ENCODE data around the gene TWIST2.

The TWIST2 gene

DNA sequence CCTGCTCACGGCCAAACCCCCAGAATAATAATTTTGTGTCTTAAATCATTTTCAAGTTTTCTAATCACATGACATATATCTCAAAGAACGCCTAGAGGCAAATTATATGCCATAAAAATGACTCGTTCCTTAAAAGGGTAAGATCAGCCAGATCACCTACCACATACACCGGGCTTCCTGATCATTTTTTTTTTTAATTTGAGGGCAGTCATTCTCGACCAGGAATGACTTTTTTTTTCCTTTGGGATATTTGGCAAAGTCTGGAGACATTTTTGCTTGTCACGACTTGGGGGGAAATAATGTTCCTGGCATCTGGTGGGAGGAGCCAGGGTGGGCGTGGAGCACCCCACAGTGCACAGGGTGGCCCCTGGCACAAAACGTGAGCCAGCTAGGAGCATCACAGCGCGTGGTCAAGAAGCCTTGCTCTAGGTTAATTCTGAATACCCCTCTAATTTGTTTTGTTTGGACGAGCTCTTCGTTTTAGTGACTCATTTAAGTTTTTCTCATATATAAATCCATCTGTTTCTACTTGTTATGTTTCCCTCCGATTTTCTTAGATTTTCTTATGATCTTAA is 94.9 kb downstream of the TWIST2 start:
- DNase-seq, result no peak

- no peak for DNase-seq
Measured at GRCh38 chr2:238943338-238944067, 95.6 kb downstream of the TWIST2 start.

- DNase-seq, result no peak
Measured at GRCh38 chr2:238945433-238946150, 97.7 kb downstream of the TWIST2 start.

DNA sequence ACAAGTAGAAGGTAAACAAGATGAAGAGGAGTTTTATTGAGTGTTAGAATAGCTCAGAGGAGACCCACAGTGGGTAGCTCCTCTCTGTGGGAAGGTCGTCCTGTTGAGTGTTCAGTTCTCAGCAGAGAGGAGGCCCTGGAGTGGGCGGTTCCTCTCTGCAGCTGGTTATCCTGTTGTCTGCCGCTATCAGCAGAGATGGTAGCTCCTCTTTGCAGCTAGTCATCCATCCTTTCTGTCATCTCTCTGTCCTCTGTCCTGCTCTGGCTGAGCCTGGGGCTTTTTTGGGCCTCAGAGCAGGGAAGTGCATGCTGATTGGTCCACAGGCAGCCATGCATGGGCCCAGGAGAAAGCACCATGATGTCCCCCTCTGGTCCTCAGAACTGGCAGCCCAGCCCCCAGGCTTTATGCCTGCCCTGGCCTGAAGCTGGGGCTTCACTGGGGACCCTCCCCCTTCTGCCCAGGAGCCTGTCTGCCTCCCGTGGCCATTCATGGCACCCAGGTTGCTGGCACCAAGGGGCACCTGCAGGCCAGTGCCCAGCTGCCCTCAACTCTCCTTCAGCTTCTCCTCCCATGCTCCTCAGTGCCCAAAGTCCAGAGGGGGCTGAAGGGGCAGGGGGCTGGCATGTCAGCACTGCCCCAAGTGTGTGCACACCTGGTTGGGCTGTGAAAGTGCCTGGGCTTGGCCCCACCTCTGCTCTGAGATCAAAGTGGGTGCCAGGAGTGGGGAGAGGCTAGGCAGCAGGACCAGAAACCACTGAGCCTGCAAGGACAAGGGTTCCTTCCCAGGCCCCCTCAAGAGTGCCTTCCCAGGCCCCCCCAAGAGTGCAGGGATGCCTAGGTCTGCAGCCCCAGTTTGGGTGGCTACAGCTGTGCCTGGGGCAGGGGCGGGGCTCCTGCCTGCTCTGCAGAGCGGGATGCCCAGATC is 98.7 kb downstream of the TWIST2 start:
- no peak for DNase-seq

GRCh38 chr2:238947243-238947760 is 99.4 kb downstream of the TWIST2 start:
- no peak for DNase-seq

GRCh38 chr2:238947920-238948710 is 100.2 kb downstream of the TWIST2 start:
- no peak for DNase-seq

DNA sequence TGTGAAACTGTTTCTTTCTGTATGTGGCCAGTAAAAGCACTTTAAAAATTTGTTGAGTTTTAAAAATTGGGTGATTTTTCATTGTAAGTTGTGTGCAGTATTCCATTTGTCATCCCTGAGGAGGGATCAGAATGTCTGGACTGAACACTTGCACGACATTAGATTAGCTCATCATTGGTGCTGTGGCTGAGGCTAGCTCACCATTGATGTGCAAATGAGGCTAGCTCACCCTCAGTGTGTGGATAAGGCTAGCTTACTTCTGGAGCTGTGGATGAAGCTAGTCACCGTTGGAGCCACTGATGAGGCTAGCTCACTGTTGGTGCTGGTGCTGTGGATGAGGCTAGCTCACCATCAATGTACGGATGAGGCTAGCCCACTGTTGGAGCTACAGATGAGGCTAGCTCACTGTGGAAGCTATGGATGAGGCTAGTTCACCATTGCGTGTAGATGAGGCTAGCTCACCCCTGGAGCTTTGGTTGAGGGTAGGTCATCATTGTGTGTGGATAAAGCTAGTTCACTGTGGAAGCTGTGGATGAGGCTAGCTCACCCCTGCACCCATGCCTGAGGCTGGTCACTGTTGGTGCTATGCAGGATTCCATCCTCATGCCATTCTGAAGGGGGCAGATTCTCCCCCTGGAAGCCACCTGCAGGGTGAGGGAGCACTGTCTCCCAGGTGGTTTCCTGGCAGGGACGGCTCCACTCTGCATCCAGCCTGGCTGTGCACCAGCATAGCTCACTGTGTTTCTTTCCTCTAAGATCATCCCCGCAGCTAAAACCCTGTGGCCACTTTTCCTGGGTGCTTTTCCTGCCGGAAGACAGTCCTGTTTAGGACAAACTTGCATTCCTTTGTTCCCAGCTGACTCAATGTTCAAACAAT is 101.1 kb downstream of the TWIST2 start:
- DNase-seq, result no peak

GRCh38 chr2:238949710-238950345 is 101.9 kb downstream of the TWIST2 start:
- no peak for DNase-seq

- no peak for DNase-seq
Measured at GRCh38 chr2:238950551-238950950, 102.7 kb downstream of the TWIST2 start.

DNA sequence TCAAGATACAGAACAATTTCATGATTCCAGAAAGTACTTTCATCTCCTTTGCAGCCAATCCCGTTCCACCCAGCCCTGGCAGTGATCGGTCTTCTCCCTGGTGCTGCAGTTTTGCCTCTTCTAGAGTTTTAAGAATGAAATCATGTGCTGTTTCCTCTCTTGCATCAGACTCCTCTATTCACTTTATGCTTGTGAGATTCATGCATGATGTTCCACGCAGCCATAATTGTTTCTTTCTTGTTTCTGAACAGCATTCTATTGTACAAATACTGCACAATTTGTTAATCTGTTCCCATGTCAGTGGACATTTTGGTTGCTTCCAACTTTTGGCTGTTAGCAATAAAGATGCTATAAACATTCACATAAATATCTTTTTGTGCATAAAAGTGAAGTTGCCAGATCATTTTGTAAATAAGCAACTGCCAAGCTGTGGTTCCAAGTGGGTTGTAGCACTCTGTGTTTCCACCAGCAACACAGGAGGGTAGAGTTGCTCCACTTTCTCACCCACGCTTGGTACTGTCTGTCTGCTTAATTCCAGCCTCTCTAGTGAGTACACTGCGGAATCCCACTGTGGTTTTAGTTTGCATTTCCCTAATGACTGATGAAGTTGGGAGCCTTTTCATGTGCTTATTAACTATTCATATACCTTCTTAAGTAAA is 104.5 kb downstream of the TWIST2 start:
- DNase-seq, result no peak

- no peak for DNase-seq
Measured at GRCh38 chr2:238954841-238955591, 107.1 kb downstream of the TWIST2 start.

DNA sequence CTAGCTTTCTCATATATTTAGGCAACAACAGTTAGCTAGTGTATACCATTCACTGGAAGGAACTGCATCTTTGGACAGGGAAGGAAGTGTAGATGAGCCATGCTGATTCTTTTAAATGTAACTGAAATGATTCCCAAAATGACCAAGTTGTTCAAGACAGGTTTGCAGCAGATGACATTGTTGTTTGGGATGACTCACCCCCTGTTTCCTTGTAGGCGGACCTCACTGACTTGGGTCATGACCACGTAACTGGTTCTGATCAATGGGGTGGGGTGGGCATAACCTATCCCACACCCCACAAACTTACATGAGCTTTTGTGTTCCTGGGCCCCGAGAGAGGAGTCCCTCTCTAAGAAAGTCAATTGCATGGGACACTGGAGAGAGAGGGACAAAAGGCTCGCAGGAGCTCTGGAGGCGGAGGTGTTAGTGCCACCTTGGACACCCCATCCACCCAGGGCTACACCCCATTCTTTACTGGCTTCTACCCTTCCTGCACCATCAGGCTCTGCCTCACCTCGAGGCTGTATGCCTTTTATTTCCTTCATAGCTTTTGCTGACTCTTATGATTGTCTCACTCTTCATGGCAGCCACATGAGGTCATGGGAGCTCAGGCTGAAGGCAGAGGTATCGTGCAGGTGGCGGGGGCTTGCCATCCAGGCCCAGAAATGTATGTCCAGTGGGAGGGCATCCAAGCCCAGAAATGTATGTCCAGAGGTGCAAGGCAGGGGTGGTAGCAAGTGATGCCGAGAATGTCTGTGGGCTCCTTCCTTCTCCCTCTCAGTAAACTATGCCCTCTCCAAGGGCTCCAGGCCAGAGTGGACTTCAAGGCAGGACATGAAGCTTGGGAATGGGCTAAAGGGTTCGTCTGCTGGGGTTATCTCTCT is 108.0 kb downstream of the TWIST2 start:
- DNase-seq, result no peak

DNA sequence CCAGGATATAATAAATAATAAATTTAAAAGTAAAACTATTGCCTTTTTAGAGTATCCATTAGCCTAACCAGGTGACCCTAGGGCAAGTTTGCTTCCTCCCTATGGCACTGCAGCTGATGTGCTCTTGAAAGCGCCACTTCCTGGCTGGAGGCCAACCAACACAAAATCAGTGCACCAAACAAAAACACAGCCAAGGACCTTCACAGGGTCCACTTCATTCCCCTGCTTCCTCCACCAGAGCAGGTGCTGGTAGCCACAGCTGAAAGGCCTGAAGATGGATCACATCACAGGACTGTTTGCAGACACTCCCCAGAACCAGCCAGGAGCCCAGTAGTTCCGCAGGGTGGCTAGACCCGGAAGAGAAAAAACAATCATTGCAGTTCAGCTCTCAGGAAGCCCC is 108.8 kb downstream of the TWIST2 start:
- DNase-seq, result no peak
